Measurements from ENCODE around the gene COL21A1. TPM values are rescaled to one million over a fixed set of nuclear protein-coding genes. Genes with fewer than 3 reads are reported as not detected.

The COL21A1 gene
- total RNA-seq, 2 experiments from 2014 or later = not detected

- Mint-ChIP-seq H3K27ac (no peak overlapping the region), H3K9me3 (peaks cover 6% of the 10 kb centered on the region), H3K27me3 (no peaks in the 10 kb centered on the region), H3K4me3 (no peak overlapping the region), H3K36me3 (no peaks in the 10 kb centered on the region), H3K4me1 (ENCODE audit: low read depth) (no peaks in the 10 kb centered on the region)
- POLR2A ChIA-PET = no interaction called here
- CTCF ChIA-PET = no interaction called here
- intact Hi-C loops (cut with micrococcal nuclease) = no loop called here
- DNase-seq = no peak
Observed at GRCh38 chr6:56214703-56215101, 32.7 kb downstream of the COL21A1 start.

GRCh38 chr6:56214041-56214702 is 33.2 kb downstream of the COL21A1 start:
- Mint-ChIP-seq H3K4me3 (no peak overlapping the region), H3K27ac (no peak overlapping the region), H3K36me3 (no peaks in the 10 kb centered on the region), H3K27me3 (no peaks in the 10 kb centered on the region), H3K4me1 (ENCODE audit: low read depth) (no peaks in the 10 kb centered on the region), H3K9me3 (peaks cover 6% of the 10 kb centered on the region)
- intact Hi-C loops (cut with micrococcal nuclease) = no loop called here
- CTCF ChIA-PET = no interaction called here
- POLR2A ChIA-PET = no interaction called here
- DNase-seq = no peak

GRCh38 chr6:56211724-56212123 is 35.7 kb downstream of the COL21A1 start:
- ChIA-PET POLR2A (no interaction called here), CTCF (no interaction called here)
- Mint-ChIP-seq H3K4me1 (ENCODE audit: low read depth) (no peaks in the 10 kb centered on the region), H3K9me3 (peaks cover 5% of the 10 kb centered on the region), H3K27me3 (no peaks in the 10 kb centered on the region), H3K36me3 (no peaks in the 10 kb centered on the region), H3K27ac (no peak overlapping the region), H3K4me3 (no peak overlapping the region)
- no peak for DNase-seq
- intact Hi-C loops (cut with micrococcal nuclease) = no loop called here

- H3K9me3 Mint-ChIP-seq = peaks cover 17% of the 10 kb centered on the region
- POLR2A ChIA-PET = no interaction called here
- DNase-seq = no peak
- H3K4me1 Mint-ChIP-seq (ENCODE audit: low read depth) = no peaks in the 10 kb centered on the region
- H3K36me3 Mint-ChIP-seq = no peaks in the 10 kb centered on the region
- no peak overlapping the region for H3K4me3 Mint-ChIP-seq
- no peaks in the 10 kb centered on the region for H3K27me3 Mint-ChIP-seq
- intact Hi-C loops (cut with micrococcal nuclease) = no loop called here
- CTCF ChIA-PET = no interaction called here
- H3K27ac Mint-ChIP-seq = no peak overlapping the region
Observed at GRCh38 chr6:56204134-56204533, 43.2 kb downstream of the COL21A1 start.

- H3K4me1 Mint-ChIP-seq (ENCODE audit: low read depth) = no peaks in the 10 kb centered on the region
- H3K27ac Mint-ChIP-seq = no peak overlapping the region
- ChIA-PET POLR2A (no interaction called here), CTCF (no interaction called here)
- no peaks in the 10 kb centered on the region for H3K36me3 Mint-ChIP-seq
- H3K9me3 Mint-ChIP-seq = peaks cover 20% of the 10 kb centered on the region
- no peaks in the 10 kb centered on the region for H3K27me3 Mint-ChIP-seq
- DNase-seq = no peak
- H3K4me3 Mint-ChIP-seq = no peak overlapping the region
- intact Hi-C loops (cut with micrococcal nuclease) = no loop called here
Observed at GRCh38 chr6:56199956-56200355, 47.4 kb downstream of the COL21A1 start.

GRCh38 chr6:56193846-56194245 is 53.5 kb downstream of the COL21A1 start:
- ChIA-PET POLR2A (no interaction called here), CTCF (no interaction called here)
- Mint-ChIP-seq H3K4me3 (no peak overlapping the region), H3K27ac (no peak overlapping the region), H3K36me3 (no peaks in the 10 kb centered on the region), H3K4me1 (ENCODE audit: low read depth) (no peaks in the 10 kb centered on the region), H3K27me3 (no peaks in the 10 kb centered on the region), H3K9me3 (peaks cover 29% of the 10 kb centered on the region)
- intact Hi-C loops (cut with micrococcal nuclease) = no loop called here
- DNase-seq = no peak

GRCh38 chr6:56188429-56188828 is 59.0 kb downstream of the COL21A1 start:
- H3K4me1 Mint-ChIP-seq (ENCODE audit: low read depth) = no peaks in the 10 kb centered on the region
- DNase-seq = no peak
- H3K27me3 Mint-ChIP-seq = no peaks in the 10 kb centered on the region
- H3K27ac Mint-ChIP-seq = no peak overlapping the region
- ChIA-PET POLR2A (no interaction called here), CTCF (no interaction called here)
- H3K4me3 Mint-ChIP-seq = no peak overlapping the region
- intact Hi-C loops (cut with micrococcal nuclease) = no loop called here
- no peaks in the 10 kb centered on the region for H3K36me3 Mint-ChIP-seq
- peaks cover 22% of the 10 kb centered on the region for H3K9me3 Mint-ChIP-seq

- ChIA-PET CTCF (no interaction called here), POLR2A (no interaction called here)
- Mint-ChIP-seq H3K4me1 (ENCODE audit: low read depth) (no peaks in the 10 kb centered on the region), H3K27ac (no peak overlapping the region), H3K36me3 (no peaks in the 10 kb centered on the region), H3K27me3 (no peaks in the 10 kb centered on the region), H3K4me3 (no peak overlapping the region), H3K9me3 (peaks cover 22% of the 10 kb centered on the region)
- DNase-seq = no peak
- intact Hi-C loops (cut with micrococcal nuclease) = no loop called here
Observed at GRCh38 chr6:56187686-56188085, 59.7 kb downstream of the COL21A1 start.

GRCh38 chr6:56176741-56177140 is 70.6 kb downstream of the COL21A1 start:
- intact Hi-C loops (cut with micrococcal nuclease) = no loop called here
- H3K4me1 Mint-ChIP-seq (ENCODE audit: low read depth) = no peaks in the 10 kb centered on the region
- ChIA-PET CTCF (no interaction called here), POLR2A (no interaction called here)
- no peaks in the 10 kb centered on the region for H3K27me3 Mint-ChIP-seq
- no peak overlapping the region for H3K4me3 Mint-ChIP-seq
- peaks cover 1% of the 10 kb centered on the region for H3K36me3 Mint-ChIP-seq
- H3K9me3 Mint-ChIP-seq = peaks cover 40% of the 10 kb centered on the region
- H3K27ac Mint-ChIP-seq = no peak overlapping the region
- DNase-seq = no peak

GRCh38 chr6:56173228-56173627 is 74.2 kb downstream of the COL21A1 start:
- POLR2A ChIA-PET = no interaction called here
- Mint-ChIP-seq H3K36me3 (peaks cover 2% of the 10 kb centered on the region), H3K9me3 (peaks cover 45% of the 10 kb centered on the region), H3K4me3 (no peak overlapping the region), H3K27ac (no peak overlapping the region), H3K27me3 (no peaks in the 10 kb centered on the region), H3K4me1 (ENCODE audit: low read depth) (no peaks in the 10 kb centered on the region)
- DNase-seq = no peak
- CTCF ChIA-PET = no interaction called here
- intact Hi-C loops (cut with micrococcal nuclease) = no loop called here

- no peak for DNase-seq
- Mint-ChIP-seq H3K4me3 (no peak overlapping the region), H3K36me3 (peaks cover 2% of the 10 kb centered on the region), H3K4me1 (ENCODE audit: low read depth) (no peaks in the 10 kb centered on the region), H3K27ac (no peak overlapping the region), H3K9me3 (peaks cover 47% of the 10 kb centered on the region), H3K27me3 (no peaks in the 10 kb centered on the region)
- intact Hi-C loops (cut with micrococcal nuclease) = no loop called here
- POLR2A ChIA-PET = interaction anchor here (0.6 kb wide), 1 partner anchor 1203 kb away, joined by 3 read pairs; no protein-coding TSS in a partner anchor
- CTCF ChIA-PET = no interaction called here
Observed at GRCh38 chr6:56172144-56172543, 75.2 kb downstream of the COL21A1 start.

- no peak for DNase-seq
- H3K9me3 Mint-ChIP-seq = peaks cover 29% of the 10 kb centered on the region
- H3K4me1 Mint-ChIP-seq (ENCODE audit: low read depth) = no peaks in the 10 kb centered on the region
- intact Hi-C loops (cut with micrococcal nuclease) = no loop called here
- H3K36me3 Mint-ChIP-seq = peaks cover 2% of the 10 kb centered on the region
- ChIA-PET POLR2A (no interaction called here), CTCF (no interaction called here)
- H3K27ac Mint-ChIP-seq = no peak overlapping the region
- no peak overlapping the region for H3K4me3 Mint-ChIP-seq
- no peaks in the 10 kb centered on the region for H3K27me3 Mint-ChIP-seq
Observed at GRCh38 chr6:56169366-56169765, 78.0 kb downstream of the COL21A1 start.

- Mint-ChIP-seq H3K4me3 (no peak overlapping the region), H3K27me3 (no peaks in the 10 kb centered on the region), H3K27ac (no peak overlapping the region), H3K9me3 (peaks cover 26% of the 10 kb centered on the region), H3K36me3 (peaks cover 2% of the 10 kb centered on the region), H3K4me1 (ENCODE audit: low read depth) (no peaks in the 10 kb centered on the region)
- ChIA-PET POLR2A (no interaction called here), CTCF (no interaction called here)
- intact Hi-C loops (cut with micrococcal nuclease) = no loop called here
- no peak for DNase-seq
Observed at GRCh38 chr6:56168596-56168995, 78.8 kb downstream of the COL21A1 start.

Data from activated CD4-positive, alpha-beta memory T cell treated with anti-CD3 and anti-CD28 coated beads for 36 hours (primary cell).